ENCODE data around the gene MGAT4C. TPM values are rescaled to one million over a fixed set of nuclear protein-coding genes. Genes with fewer than 3 reads are reported as not detected.

MGAT4C gene
- total and polyA plus RNA-seq, 12 donors: 0.20 to 12.2 (median 3.6) TPM

DNA sequence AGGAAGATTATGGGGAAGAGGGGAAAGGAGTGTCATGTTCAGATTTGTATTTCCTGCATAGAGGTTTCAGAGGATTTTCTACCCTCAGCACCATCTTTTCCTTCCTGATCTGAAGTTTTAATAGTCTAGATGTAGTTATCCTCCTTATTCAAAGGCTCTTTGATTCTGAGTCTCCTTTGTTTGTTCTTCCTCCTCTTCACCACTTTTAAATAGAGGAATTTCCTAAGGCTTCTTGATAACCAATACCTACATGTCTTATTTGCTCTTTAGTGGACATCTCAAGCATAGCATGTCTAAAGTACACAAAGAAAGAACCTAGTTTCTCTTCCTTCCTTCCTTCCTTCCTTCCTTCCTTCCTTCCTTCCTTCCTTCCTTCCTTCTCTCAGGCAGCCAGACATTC lies 8.3 kb downstream of the MGAT4C start:
- H3K27me3 ChIP-seq: no peaks in the 10 kb centered on the region
- H3K9me3 ChIP-seq: no peaks in the 10 kb centered on the region
- no peak overlapping the region for H3K27ac ChIP-seq
- H3K4me1 ChIP-seq: peaks cover 0 to 6% (median 0%) of the 10 kb centered on the region in 9 donors
- DNase-seq (no peak), ATAC-seq (no peak)
- TF ChIP-seq, protein P1, sequence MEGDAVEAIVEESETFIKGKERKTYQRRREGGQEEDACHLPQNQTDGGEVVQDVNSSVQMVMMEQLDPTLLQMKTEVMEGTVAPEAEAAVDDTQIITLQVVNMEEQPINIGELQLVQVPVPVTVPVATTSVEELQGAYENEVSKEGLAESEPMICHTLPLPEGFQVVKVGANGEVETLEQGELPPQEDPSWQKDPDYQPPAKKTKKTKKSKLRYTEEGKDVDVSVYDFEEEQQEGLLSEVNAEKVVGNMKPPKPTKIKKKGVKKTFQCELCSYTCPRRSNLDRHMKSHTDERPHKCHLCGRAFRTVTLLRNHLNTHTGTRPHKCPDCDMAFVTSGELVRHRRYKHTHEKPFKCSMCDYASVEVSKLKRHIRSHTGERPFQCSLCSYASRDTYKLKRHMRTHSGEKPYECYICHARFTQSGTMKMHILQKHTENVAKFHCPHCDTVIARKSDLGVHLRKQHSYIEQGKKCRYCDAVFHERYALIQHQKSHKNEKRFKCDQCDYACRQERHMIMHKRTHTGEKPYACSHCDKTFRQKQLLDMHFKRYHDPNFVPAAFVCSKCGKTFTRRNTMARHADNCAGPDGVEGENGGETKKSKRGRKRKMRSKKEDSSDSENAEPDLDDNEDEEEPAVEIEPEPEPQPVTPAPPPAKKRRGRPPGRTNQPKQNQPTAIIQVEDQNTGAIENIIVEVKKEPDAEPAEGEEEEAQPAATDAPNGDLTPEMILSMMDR (IDR thresholded peaks at IDR 0.05): no peak
- intact Hi-C loops (cut with DNase I): no loop called here
- no peak overlapping the region for H3K4me3 ChIP-seq
- H3K36me3 ChIP-seq: no peaks in the 10 kb centered on the region

- WGBS, 2 donors: 94% methylated on average over 2 of the region's 2 CpGs
Observed at GRCh38 chr12:86241600-86241999, 14.6 kb downstream of the MGAT4C start.

GRCh38 chr12:86234316-86234855 lies 21.8 kb downstream of the MGAT4C start:
- DNase-seq (no peak), ATAC-seq (no peak)
- TF ChIP-seq, protein P1 (IDR thresholded peaks at IDR 0.05): no peak
- Histone ChIP-seq H3K4me3 (no peak overlapping the region), H3K9me3 (no peaks in the 10 kb centered on the region), H3K27me3 (no peaks in the 10 kb centered on the region), H3K27ac (no peak overlapping the region), H3K36me3 (no peaks in the 10 kb centered on the region), H3K4me1 (peaks cover 0 to 6% (median 0%) of the 10 kb centered on the region in 9 donors)
- WGBS, 2 donors: 85 to 96% methylated on average over 2 of the region's 2 CpGs
- intact Hi-C loops (cut with DNase I): no loop called here

More at GRCh38 chr12:86241600-86241999, 14.6 kb downstream of the MGAT4C start:
- intact Hi-C loops (cut with DNase I): no loop called here
- TF ChIP-seq, protein P1 (IDR thresholded peaks at IDR 0.05): no peak
- no peak for ATAC-seq
- Histone ChIP-seq H3K27me3 (no peaks in the 10 kb centered on the region), H3K36me3 (no peaks in the 10 kb centered on the region), H3K9me3 (no peaks in the 10 kb centered on the region), H3K4me3 (no peak overlapping the region), H3K27ac (no peak overlapping the region), H3K4me1 (no peaks in the 10 kb centered on the region)
- DNase-seq: no peak

DNA sequence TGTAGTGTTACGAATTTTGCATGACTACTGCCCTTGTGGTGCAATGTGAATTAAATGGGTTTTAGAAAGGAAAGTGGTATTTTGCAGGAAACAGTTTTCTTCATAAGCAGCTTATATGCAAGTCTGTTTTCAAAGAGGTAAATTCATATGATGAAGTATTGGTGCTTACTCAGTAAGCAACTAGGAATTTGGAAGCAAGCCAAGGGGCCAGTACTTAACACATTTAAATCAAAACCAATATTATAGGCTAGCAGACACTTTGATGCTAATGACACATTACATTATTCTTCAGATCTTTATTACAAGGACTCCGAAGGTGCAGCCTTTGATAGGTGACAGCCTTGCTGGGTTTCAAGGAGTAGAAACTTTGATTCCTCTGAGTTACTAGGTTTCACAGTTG lies 23.1 kb downstream of the MGAT4C start:
- Histone ChIP-seq H3K36me3 (no peaks in the 10 kb centered on the region), H3K9me3 (no peaks in the 10 kb centered on the region), H3K27me3 (no peaks in the 10 kb centered on the region), H3K4me3 (no peak overlapping the region), H3K27ac (no peak overlapping the region), H3K4me1 (peaks cover 0 to 6% (median 0%) of the 10 kb centered on the region in 9 donors)
- DNase-seq: no peak
- WGBS, 2 donors: 85 to 89% methylated on average over 2 of the region's 2 CpGs
- ATAC-seq: no peak
- intact Hi-C loops (cut with DNase I): no loop called here
- TF ChIP-seq, protein P1 (IDR thresholded peaks at IDR 0.05): no peak

All from heart right ventricle (tissue), 16 donors.